HepG2 (cell line): ENCODE results near the gene ENTPD5. TPM values are rescaled to one million over a fixed set of nuclear protein-coding genes. Genes with fewer than 3 reads are reported as not detected.

ENCODE experiments used
- AKAP8 ChIP-seq: sonication (generic); formaldehyde crosslinking; IDR thresholded peaks from 2 replicates; pipeline ENCODE4 v1.5.1; 2020; ENCODE audit warnings: mild to moderate bottlenecking, missing genetic modification reagents
- CCDC6 ChIP-seq: sonication (generic); formaldehyde crosslinking; IDR thresholded peaks from 2 replicates; pipeline ENCODE4 v1.8.1; 2022; ENCODE audit warnings: mild to moderate bottlenecking, missing genetic modification reagents, moderate library complexity
- EHMT2 ChIP-seq: fragments of 200-600 bp; sonication (generic); IDR thresholded peaks from 2 replicates; pipeline ENCODE4 v1.7.0; 2017; ENCODE audit warnings: antibody characterized with exemption, low read depth, low read length, borderline replicate concordance
- FOXA3 ChIP-seq: IDR thresholded peaks from 2 replicates; pipeline ENCODE4 v1.6.1; 2016; ENCODE audit warnings: missing genetic modification reagents, missing compliant biosample characterization
- HNF4G ChIP-seq, 2 experiments: sonication (generic) in 1 of 2; formaldehyde crosslinking in 1 of 2; IDR thresholded peaks; 2 replicates each; pipeline versions ENCODE4 v1.4.0 to v1.6.1; 2011 to 2020; ENCODE audit warnings: borderline replicate concordance in 2 of 2, low read depth in 2 of 2, mild to moderate bottlenecking in 2 of 2, low read length in 1 of 2, missing genetic modification reagents in 1 of 2, moderate library complexity in 1 of 2
- HOXA7 ChIP-seq: sonication (generic); formaldehyde crosslinking; IDR thresholded peaks from 2 replicates; pipeline ENCODE4 v1.8.1; 2022; ENCODE audit warnings: mild to moderate bottlenecking, missing genetic modification reagents, moderate library complexity
- MED13 ChIP-seq: sonication (generic); formaldehyde crosslinking; IDR thresholded peaks from 2 replicates; pipeline ENCODE4 v1.5.0; 2020; ENCODE audit warnings: missing genetic modification reagents
- MTA1 ChIP-seq: sonication (generic); formaldehyde crosslinking; IDR thresholded peaks from 2 replicates; pipeline ENCODE4 v1.4.0; 2020; ENCODE audit warnings: missing genetic modification reagents, mild to moderate bottlenecking, borderline replicate concordance
- ONECUT2 ChIP-seq: sonication (generic); formaldehyde crosslinking; IDR thresholded peaks from 2 replicates; pipeline ENCODE4 v1.4.0; 2020; ENCODE audit warnings: missing genetic modification reagents
- RXRA ChIP-seq: sonication (generic); formaldehyde crosslinking; IDR thresholded peaks from 2 replicates; pipeline ENCODE4 v1.5.1; 2020; ENCODE audit warnings: missing genetic modification reagents
- SAP130 ChIP-seq: IDR thresholded peaks from 2 replicates; pipeline ENCODE4 v1.6.1; 2016; ENCODE audit warnings: low read depth
- SMAD3 ChIP-seq: sonication (generic); formaldehyde crosslinking; IDR thresholded peaks from 2 replicates; pipeline ENCODE4 v1.4.0; 2020; ENCODE audit warnings: missing genetic modification reagents
- TBX3 ChIP-seq: fragments of 450-650 bp; IDR thresholded peaks from 2 replicates; pipeline ENCODE4 v1.6.1; 2017; ENCODE audit warnings: antibody characterized with exemption, mild to moderate bottlenecking, inconsistent platforms, borderline replicate concordance
- ZNF225 ChIP-seq: sonication (generic); formaldehyde crosslinking; IDR thresholded peaks from 2 replicates; pipeline ENCODE4 v1.4.0; 2020; ENCODE audit warnings: mild to moderate bottlenecking, missing genetic modification reagents
- ZNF44 ChIP-seq: sonication (generic); formaldehyde crosslinking; IDR thresholded peaks from 2 replicates; pipeline ENCODE4 v1.5.1; 2020; ENCODE audit warnings: mild to moderate bottlenecking, missing genetic modification reagents
- ZNF550 ChIP-seq: sonication (generic); formaldehyde crosslinking; IDR thresholded peaks from 2 replicates; pipeline ENCODE4 v1.4.0; 2020; ENCODE audit warnings: mild to moderate bottlenecking, missing genetic modification reagents, borderline replicate concordance
- ZNF572 ChIP-seq: sonication (generic); formaldehyde crosslinking; IDR thresholded peaks from 2 replicates; pipeline ENCODE4 v1.5.1; 2020; ENCODE audit warnings: mild to moderate bottlenecking, missing genetic modification reagents
- ZNF709 ChIP-seq: sonication (generic); formaldehyde crosslinking; IDR thresholded peaks from 2 replicates; pipeline ENCODE4 v1.5.0; 2020; ENCODE audit warnings: mild to moderate bottlenecking, missing genetic modification reagents
- ZNF790 ChIP-seq: sonication (generic); formaldehyde crosslinking; IDR thresholded peaks from 2 replicates; pipeline ENCODE4 v1.8.0; 2022; ENCODE audit warnings: missing genetic modification reagents, mild to moderate bottlenecking, borderline replicate concordance
- ZNF883 ChIP-seq: sonication (generic); formaldehyde crosslinking; IDR thresholded peaks from 2 replicates; pipeline ENCODE4 v1.5.1; 2020; ENCODE audit warnings: mild to moderate bottlenecking, missing genetic modification reagents; ENCODE audit errors: not compliant biosample characterization
- polyA plus RNA-seq, 8 experiments: library from polyadenylated mRNA; depleted of rRNA in 3 of 8; stranded (reverse) in 7 of 8; unstranded in 1 of 8; fragments of >200 nt; fragmentation: Illumina TruSeq in 4 of 8; extraction: Trizol in 4 of 8; gene quantifications; 2 replicates each; pipeline versions ENCODE4 v1.2.1 to v1.2.3, GENCODE V29; 2011 to 2016; ENCODE audit warnings: low read depth in 4 of 8, missing spikeins in 1 of 8, mixed read lengths in 1 of 8; ENCODE audit not compliant: insufficient read depth in 1 of 8
- total RNA-seq, 5 experiments: library from RNA; depleted of rRNA; stranded (reverse); fragments of >200 nt; fragmentation: Illumina TruSeq; extraction: Trizol; gene quantifications; 2 replicates each; pipeline ENCODE4 v1.2.3, GENCODE V29; 2016; ENCODE audit warnings: low read depth in 1 of 5
- TF ChIP-seq, protein P1 (sequence below): sonication (generic); formaldehyde crosslinking; IDR thresholded peaks from 2 replicates; pipeline ENCODE4 v1.5.1; 2020; ENCODE audit warnings: mild to moderate bottlenecking, missing genetic modification reagents, moderate library complexity
- TF ChIP-seq, protein P2 (sequence below): sonication (generic); formaldehyde crosslinking; IDR thresholded peaks from 2 replicates; pipeline ENCODE4 v1.8.1; 2022; ENCODE audit warnings: low read depth, mild to moderate bottlenecking, missing genetic modification reagents
- TF ChIP-seq, protein P3 (sequence below): sonication (generic); formaldehyde crosslinking; IDR thresholded peaks from 2 replicates; pipeline ENCODE4 v1.9.0; 2021; ENCODE audit warnings: missing genetic modification reagents, borderline replicate concordance
- TF ChIP-seq, protein P4 (sequence below): sonication (generic); formaldehyde crosslinking; IDR thresholded peaks from 2 replicates; pipeline ENCODE4 v1.5.1; 2020; ENCODE audit warnings: missing genetic modification reagents, mild to moderate bottlenecking, borderline replicate concordance

ENTPD5 gene
- total and polyA plus RNA-seq, 2 of the 13 experiments (the other 11 are each of a cell fraction or from before 2014, with no cell fraction given): 33.8 to 43.3 TPM

DNA sequence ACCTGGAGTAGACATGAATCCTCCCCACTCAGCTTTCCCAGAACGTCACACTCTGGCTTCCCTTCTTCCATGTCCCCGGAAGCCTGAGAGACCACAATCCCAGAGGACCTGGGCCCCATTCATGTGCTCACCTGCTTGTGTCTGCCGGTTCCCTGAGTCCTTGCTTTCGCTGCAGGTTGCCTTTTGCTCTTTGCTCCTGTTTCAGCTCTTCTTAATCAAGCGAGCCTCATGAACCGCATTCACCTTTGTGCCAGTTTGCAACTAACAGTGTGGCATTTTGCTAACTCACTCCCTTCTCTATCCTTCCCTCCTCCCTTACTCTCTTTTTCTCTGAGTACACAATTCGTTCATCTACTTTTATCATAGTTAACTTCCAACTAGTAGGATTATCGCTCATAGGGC, 23.1 kb downstream of the ENTPD5 start (continued):
- TF ChIP-seq ZNF572 (CRISPR knock-in tag): no peak
- TF ChIP-seq EHMT2: no peak
- no peak for TF ChIP-seq CCDC6 (CRISPR knock-in tag)
- TF ChIP-seq ZNF709 (CRISPR knock-in tag): no peak
- peak; percentile 67 for TF ChIP-seq SAP130 (CRISPR knock-in tag)
- no peak for TF ChIP-seq AKAP8 (CRISPR knock-in tag)
- TF ChIP-seq TBX3: no peak
- TF ChIP-seq, protein P1, sequence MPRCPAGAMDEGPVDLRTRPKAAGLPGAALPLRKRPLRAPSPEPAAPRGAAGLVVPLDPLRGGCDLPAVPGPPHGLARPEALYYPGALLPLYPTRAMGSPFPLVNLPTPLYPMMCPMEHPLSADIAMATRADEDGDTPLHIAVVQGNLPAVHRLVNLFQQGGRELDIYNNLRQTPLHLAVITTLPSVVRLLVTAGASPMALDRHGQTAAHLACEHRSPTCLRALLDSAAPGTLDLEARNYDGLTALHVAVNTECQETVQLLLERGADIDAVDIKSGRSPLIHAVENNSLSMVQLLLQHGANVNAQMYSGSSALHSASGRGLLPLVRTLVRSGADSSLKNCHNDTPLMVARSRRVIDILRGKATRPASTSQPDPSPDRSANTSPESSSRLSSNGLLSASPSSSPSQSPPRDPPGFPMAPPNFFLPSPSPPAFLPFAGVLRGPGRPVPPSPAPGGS (CRISPR knock-in tag): no peak
- no peak for TF ChIP-seq MED13 (CRISPR knock-in tag)
- TF ChIP-seq, protein P2, sequence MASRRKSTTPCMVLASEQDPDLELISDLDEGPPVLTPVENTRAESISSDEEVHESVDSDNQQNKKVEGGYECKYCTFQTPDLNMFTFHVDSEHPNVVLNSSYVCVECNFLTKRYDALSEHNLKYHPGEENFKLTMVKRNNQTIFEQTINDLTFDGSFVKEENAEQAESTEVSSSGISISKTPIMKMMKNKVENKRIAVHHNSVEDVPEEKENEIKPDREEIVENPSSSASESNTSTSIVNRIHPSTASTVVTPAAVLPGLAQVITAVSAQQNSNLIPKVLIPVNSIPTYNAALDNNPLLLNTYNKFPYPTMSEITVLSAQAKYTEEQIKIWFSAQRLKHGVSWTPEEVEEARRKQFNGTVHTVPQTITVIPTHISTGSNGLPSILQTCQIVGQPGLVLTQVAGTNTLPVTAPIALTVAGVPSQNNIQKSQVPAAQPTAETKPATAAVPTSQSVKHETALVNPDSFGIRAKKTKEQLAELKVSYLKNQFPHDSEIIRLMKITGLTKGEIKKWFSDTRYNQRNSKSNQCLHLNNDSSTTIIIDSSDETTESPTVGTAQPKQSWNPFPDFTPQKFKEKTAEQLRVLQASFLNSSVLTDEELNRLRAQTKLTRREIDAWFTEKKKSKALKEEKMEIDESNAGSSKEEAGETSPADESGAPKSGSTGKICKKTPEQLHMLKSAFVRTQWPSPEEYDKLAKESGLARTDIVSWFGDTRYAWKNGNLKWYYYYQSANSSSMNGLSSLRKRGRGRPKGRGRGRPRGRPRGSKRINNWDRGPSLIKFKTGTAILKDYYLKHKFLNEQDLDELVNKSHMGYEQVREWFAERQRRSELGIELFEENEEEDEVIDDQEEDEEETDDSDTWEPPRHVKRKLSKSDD (CRISPR knock-in tag): no peak
- TF ChIP-seq HNF4G (IDR thresholded peaks at IDR 0.05; ENCODE audit: borderline replicate concordance, low read depth, low read length): peak; percentile 45; the same call in 1 of the 2 replicates
- no peak for TF ChIP-seq HNF4G (CRISPR knock-in tag; IDR thresholded peaks at IDR 0.05; ENCODE audit: borderline replicate concordance, low read depth)
- no peak for TF ChIP-seq ZNF44 (CRISPR knock-in tag)
- TF ChIP-seq MTA1: no peak
- TF ChIP-seq ZNF550 (CRISPR knock-in tag): no peak
- TF ChIP-seq SMAD3 (CRISPR knock-in tag): no peak
- TF ChIP-seq HOXA7: no peak
- TF ChIP-seq, protein P3, sequence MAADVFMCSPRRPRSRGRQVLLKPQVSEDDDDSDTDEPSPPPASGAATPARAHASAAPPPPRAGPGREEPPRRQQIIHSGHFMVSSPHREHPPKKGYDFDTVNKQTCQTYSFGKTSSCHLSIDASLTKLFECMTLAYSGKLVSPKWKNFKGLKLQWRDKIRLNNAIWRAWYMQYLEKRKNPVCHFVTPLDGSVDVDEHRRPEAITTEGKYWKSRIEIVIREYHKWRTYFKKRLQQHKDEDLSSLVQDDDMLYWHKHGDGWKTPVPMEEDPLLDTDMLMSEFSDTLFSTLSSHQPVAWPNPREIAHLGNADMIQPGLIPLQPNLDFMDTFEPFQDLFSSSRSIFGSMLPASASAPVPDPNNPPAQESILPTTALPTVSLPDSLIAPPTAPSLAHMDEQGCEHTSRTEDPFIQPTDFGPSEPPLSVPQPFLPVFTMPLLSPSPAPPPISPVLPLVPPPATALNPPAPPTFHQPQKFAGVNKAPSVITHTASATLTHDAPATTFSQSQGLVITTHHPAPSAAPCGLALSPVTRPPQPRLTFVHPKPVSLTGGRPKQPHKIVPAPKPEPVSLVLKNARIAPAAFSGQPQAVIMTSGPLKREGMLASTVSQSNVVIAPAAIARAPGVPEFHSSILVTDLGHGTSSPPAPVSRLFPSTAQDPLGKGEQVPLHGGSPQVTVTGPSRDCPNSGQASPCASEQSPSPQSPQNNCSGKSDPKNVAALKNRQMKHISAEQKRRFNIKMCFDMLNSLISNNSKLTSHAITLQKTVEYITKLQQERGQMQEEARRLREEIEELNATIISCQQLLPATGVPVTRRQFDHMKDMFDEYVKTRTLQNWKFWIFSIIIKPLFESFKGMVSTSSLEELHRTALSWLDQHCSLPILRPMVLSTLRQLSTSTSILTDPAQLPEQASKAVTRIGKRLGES (CRISPR knock-in tag): no peak
- no peak for TF ChIP-seq ZNF225 (CRISPR knock-in tag)
- TF ChIP-seq ZNF790 (CRISPR knock-in tag): no peak
- peak; percentile 80; the same call in 1 of the 2 replicates for TF ChIP-seq RXRA (CRISPR knock-in tag)
- TF ChIP-seq ONECUT2 (CRISPR knock-in tag): no peak
- TF ChIP-seq, protein P4, sequence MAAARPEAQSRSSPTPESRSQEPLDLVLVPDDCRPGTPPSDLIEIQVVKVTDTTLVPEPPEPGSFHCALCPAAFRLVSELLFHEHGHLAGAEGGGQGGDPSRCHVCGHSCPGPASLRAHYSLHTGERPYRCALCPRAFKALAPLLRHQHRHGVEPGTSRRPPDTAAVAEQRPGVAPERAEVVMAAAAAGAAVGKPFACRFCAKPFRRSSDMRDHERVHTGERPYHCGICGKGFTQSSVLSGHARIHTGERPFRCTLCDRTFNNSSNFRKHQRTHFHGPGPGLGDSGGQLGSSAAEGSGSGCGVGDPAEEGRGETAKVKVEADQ: no peak
- no peak for TF ChIP-seq ZNF883 (CRISPR knock-in tag)
- peak; percentile 44 for TF ChIP-seq FOXA3
